ENCODE measurements around the gene RPL18A.

Gene RPL18A

DNA sequence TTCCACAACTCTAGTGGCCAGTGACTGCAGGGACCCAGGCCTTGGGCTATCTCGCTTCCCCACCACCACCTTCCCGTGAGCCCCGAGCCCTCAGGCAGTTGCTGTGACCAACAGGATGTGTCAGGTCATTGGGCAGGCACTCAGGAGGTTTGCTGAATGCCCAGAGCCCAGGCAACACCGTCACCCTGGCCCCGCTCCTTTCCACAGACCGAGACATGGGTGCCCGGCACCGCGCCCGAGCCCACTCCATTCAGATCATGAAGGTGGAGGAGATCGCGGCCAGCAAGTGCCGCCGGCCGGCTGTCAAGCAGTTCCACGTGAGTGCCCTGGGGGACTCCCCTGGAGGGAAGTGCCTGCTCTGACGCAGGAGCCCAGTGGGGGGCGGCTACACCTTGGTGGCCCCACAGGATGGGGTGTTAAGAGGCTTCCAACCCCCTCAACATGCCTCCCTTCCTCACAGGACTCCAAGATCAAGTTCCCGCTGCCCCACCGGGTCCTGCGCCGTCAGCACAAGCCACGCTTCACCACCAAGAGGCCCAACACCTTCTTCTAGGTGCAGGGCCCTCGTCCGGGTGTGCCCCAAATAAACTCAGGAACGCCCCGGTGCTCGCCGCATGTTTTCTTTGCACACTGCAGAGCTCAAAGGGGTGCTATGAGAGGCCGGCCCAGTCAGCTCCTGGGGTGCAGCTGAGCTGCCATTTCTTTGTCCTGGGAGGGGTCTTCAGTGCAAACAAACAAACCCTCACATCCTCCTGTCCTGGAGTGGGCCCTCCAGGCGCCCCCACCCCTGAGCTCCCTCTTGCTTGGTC is 3.2 kb downstream of the RPL18A start:
- no peak overlapping the region for H3K4me3 ChIP-seq (ENCODE audit: low read depth, low read length)
- no peak for DNase-seq (ENCODE audit: low read depth, low spot score)
- in situ Hi-C loops (cut with HindIII; ENCODE audit: low sequenced_read_pairs), result no loop called here
- TF ChIP-seq, protein P1, sequence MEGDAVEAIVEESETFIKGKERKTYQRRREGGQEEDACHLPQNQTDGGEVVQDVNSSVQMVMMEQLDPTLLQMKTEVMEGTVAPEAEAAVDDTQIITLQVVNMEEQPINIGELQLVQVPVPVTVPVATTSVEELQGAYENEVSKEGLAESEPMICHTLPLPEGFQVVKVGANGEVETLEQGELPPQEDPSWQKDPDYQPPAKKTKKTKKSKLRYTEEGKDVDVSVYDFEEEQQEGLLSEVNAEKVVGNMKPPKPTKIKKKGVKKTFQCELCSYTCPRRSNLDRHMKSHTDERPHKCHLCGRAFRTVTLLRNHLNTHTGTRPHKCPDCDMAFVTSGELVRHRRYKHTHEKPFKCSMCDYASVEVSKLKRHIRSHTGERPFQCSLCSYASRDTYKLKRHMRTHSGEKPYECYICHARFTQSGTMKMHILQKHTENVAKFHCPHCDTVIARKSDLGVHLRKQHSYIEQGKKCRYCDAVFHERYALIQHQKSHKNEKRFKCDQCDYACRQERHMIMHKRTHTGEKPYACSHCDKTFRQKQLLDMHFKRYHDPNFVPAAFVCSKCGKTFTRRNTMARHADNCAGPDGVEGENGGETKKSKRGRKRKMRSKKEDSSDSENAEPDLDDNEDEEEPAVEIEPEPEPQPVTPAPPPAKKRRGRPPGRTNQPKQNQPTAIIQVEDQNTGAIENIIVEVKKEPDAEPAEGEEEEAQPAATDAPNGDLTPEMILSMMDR (IDR thresholded peaks at IDR 0.05; ENCODE audit: low read depth, low read length), result no peak

DNA sequence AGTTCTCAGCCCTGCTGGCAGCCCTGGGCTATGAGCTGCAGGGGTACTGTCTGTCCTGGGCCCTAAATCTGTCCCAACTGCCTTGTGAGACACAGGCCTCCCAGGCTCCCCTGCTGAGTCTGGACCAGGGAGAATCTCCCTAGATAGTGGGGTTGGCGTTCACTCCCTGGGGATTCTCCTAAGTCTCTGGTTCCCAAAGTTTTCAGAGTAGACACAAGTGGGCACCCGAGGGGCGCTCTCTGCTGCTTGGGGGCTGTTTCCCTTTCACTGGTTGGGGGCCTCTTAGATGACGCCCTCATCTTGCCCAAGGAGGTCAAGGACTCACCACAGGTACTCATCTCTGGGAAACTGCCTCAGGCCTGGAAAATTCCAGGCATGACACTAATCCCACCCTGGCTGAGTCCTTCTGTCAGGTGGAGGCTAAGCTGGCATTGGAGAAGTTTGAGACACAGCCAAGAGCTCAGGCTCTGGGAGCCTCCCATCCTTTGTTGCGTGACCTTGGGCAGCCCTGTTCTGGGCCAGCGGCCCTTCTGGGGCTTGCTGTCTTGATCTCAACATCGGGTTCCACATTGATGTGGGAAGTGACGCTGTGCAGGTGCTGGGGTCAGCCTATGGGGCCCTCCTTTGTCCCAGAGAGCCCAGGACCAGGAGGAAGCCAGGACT is 3.9 kb downstream of the RPL18A start:
- DNase-seq (ENCODE audit: low read depth, low spot score), result no peak
- in situ Hi-C loops (cut with HindIII; ENCODE audit: low sequenced_read_pairs), result no loop called here
- TF ChIP-seq, protein P1 (IDR thresholded peaks at IDR 0.05; ENCODE audit: low read depth, low read length), result no peak
- no peak overlapping the region for H3K4me3 ChIP-seq (ENCODE audit: low read depth, low read length)

DNA sequence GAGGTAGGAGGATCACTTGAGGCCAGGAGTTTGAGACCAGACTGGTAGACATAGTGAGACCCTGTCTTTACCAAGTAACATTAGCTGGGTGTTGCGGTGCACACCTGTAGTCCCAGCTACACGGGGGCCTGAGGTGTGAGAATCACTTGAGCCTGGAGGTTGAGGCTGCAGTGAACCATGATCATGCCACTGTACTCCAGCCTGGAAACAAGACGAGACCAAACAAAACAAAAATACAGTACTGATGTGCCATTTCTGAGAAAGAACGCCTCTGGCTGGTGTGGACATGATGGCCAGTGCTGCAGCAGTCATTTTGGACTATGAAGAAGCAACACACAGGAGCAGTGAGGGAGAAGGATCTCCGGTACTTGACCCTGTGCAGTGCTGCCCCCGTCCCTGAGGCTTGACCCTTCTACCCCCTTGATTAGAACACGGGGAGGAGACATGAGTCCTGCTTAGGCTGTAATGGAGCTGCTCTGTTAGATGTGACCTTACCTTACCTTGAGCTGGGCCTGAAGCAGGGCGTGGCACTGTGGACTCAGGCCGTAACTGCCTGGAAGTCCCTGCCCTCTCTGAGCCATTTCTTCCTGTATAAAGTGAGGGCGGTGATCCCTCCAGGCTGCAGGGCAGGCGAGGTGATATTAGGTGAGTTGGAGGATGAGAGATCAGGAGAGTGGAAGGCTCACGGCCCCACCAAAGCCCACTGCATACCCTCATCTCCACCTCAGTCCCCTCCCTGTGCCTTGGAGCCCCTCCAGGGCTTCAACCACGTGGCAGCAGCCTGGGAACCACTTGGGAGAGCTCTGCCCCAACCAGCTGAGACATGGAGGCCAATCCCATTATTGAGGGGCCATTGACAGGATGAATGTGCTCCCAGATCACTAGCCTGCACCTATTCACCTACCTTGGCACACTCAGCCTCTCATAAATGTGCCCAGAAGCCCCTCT is 5.9 kb downstream of the RPL18A start:
- no peak for DNase-seq (ENCODE audit: low read depth, low spot score)
- in situ Hi-C loops (cut with HindIII; ENCODE audit: low sequenced_read_pairs), result no loop called here
- no peak overlapping the region for H3K4me3 ChIP-seq (ENCODE audit: low read depth, low read length)
- TF ChIP-seq, protein P1 (IDR thresholded peaks at IDR 0.05; ENCODE audit: low read depth, low read length), result no peak

DNA sequence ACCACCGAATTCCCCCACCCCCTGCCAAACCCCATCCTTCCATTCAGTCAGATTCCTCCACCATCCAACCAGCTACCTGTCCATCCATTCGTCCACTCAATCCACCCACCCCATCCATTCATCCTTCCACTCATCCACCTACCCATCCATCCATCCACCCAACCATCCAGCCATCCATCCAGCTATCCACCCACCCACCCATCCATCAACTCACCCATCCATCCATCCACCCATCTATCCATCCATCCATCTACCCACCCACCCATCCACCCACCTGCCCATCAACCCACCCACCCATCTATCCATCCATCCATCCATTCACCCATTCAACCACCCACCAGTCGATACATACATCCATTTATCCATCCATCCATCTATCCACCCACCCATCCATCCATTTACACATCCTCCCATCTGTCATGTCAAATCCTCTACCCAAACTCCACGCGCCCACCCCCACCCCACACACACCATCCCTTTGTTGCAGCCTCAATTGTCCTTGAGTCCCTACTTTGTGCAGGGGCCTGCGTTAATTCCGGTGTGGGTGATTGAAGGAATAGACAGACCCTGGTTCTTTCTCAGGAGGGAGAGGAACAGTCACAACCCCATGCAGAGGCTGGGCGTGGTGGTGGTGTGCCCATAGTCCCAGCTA is 6.7 kb downstream of the RPL18A start:
- in situ Hi-C loops (cut with HindIII; ENCODE audit: low sequenced_read_pairs), result no loop called here
- no peak for DNase-seq (ENCODE audit: low read depth, low spot score)
- TF ChIP-seq, protein P1 (IDR thresholded peaks at IDR 0.05; ENCODE audit: low read depth, low read length), result no peak
- H3K4me3 ChIP-seq (ENCODE audit: low read depth, low read length), result no peak overlapping the region

DNA sequence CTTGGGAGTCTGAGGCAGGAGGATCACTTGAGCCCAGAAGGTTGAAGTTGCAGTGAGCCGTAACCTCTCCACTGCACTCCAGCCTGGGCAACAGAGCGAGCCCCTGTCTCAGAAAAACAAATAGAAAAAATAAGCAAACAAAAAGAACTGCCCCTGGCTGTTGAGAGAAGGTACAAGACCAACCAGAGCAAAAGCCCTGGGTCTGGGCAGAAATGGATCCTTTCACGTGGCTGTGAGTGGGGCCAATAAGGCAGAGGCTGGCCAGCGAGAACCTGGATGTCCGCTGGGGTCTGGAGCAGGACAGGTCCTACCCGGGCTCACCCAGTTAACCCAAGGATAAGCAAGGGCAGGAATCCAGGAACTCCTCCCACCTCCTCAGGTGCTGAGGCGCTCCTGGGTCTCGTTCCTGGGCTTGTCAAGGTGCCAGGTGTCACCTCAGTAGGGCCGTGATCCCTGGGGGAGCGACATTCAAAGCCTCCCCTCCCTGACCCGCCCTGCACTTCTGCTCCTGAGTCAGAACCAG is 7.3 kb downstream of the RPL18A start:
- no peak for DNase-seq (ENCODE audit: low read depth, low spot score)
- TF ChIP-seq, protein P1 (IDR thresholded peaks at IDR 0.05; ENCODE audit: low read depth, low read length), result no peak
- H3K4me3 ChIP-seq (ENCODE audit: low read depth, low read length), result no peak overlapping the region
- in situ Hi-C loops (cut with HindIII; ENCODE audit: low sequenced_read_pairs), result no loop called here
